Measurements from ENCODE around the gene SF3B6. TPM values are rescaled to one million over a fixed set of nuclear protein-coding genes. Genes with fewer than 3 reads are reported as not detected.

SF3B6 gene
- total RNA-seq, 4 donors from 2014 or later: 73.7 to 93.1 (median 81.5) TPM

DNA sequence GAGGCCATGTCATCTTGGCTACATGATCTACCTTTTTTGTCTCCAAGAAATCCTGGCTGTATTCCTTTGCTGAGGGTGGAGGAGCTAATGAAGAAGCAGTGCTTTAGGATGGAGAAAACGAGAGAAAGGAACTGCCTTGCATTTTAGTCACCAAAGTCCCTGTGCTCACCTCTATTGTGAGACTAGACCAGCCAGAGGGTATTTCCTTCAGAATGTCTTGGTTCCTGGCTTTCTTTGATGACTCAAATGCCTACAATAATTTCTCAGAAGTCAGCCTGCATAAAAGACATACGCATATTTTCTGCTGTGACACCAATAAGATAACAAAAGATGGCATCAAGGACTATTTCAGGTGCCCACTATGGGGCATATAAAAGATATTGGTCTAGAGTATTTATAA is 10.8 kb downstream of the SF3B6 start:
- Histone ChIP-seq H3K4me3 (no peak overlapping the region), H3K4me1 (no peaks in the 10 kb centered on the region), H3K9me3 (no peaks in the 10 kb centered on the region), H3K27me3 (no peaks in the 10 kb centered on the region), H3K27ac (no peak overlapping the region), H3K36me3 (peaks cover 2 to 67% (median 9%) of the 10 kb centered on the region in 3 donors)
- 86 to 87% methylated on average over 2 of the region's 2 CpGs for WGBS, 2 donors
- TF ChIP-seq, protein P1, sequence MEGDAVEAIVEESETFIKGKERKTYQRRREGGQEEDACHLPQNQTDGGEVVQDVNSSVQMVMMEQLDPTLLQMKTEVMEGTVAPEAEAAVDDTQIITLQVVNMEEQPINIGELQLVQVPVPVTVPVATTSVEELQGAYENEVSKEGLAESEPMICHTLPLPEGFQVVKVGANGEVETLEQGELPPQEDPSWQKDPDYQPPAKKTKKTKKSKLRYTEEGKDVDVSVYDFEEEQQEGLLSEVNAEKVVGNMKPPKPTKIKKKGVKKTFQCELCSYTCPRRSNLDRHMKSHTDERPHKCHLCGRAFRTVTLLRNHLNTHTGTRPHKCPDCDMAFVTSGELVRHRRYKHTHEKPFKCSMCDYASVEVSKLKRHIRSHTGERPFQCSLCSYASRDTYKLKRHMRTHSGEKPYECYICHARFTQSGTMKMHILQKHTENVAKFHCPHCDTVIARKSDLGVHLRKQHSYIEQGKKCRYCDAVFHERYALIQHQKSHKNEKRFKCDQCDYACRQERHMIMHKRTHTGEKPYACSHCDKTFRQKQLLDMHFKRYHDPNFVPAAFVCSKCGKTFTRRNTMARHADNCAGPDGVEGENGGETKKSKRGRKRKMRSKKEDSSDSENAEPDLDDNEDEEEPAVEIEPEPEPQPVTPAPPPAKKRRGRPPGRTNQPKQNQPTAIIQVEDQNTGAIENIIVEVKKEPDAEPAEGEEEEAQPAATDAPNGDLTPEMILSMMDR (IDR thresholded peaks at IDR 0.05): no peak
- no peak for TF ChIP-seq POLR2A (IDR thresholded peaks at IDR 0.05)
- no peak for TF ChIP-seq EP300 (IDR thresholded peaks at IDR 0.05)
- no peak for DNase-seq (ENCODE audit: low spot score in 2 of 2)

DNA sequence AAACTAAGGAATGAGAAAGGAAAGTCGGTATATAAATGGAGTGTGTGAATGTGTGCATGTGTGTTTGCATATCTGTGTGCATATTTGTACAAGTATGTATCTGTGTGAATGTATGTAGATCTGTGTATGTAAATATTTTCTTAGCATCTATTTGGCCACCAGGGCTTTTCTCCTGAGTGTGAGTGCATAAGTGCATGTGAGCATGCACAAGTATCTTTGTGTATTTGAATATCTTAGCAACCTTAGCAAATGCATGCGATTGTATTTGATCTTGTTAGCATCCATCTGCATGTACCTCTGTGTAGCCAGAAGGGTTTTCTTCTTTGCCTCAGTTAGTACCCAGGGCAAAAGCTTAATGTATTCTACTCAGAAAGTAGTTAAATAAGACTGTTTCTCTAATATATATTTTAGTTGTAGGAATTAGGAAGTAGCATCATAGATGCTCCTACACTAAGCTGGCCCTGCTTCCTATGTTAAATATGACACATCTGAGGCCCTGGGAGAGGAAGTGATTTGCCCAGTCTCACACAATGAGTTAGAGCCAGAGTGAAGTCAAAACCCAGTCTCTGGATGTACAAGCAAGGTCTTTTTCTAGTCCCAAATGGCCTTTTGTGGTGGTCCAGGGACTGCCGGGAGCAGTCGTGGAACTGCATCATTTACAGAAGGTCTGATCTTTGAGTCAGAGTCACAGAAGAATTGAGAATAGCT is 17.4 kb downstream of the SF3B6 start:
- Histone ChIP-seq H3K27ac (no peak overlapping the region), H3K36me3 (peaks cover 0 to 15% (median 0%) of the 10 kb centered on the region in 3 donors), H3K27me3 (no peaks in the 10 kb centered on the region), H3K9me3 (no peaks in the 10 kb centered on the region), H3K4me1 (no peaks in the 10 kb centered on the region), H3K4me3 (no peak overlapping the region)
- TF ChIP-seq EP300 (IDR thresholded peaks at IDR 0.05) (no peak), POLR2A (IDR thresholded peaks at IDR 0.05) (no peak)
- TF ChIP-seq, protein P1 (IDR thresholded peaks at IDR 0.05): no peak
- no peak for DNase-seq (ENCODE audit: low spot score in 2 of 2)
- 82 to 83% methylated on average over 4 of the region's 4 CpGs for WGBS, 2 donors

DNA sequence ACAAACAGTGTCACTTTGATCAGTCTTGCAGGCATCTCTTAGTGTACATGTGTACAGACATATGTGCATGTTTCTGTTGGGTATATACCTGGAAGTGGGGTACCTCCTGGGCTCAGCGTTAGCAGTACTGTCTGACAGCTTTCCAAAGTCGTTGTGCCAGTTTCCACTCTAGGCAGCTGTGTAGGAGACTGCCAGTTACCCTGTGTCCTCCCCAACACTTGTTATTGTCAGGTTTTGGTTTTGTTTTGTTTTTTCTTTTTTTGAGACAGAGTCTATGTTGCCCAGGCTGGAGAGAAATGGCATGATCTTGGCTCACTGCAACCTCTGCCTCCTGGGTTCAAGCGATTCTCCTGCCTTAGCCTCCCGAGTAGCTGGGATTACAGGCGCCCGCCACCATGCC is 20.4 kb downstream of the SF3B6 start:
- Histone ChIP-seq H3K27me3 (no peaks in the 10 kb centered on the region), H3K4me3 (no peak overlapping the region), H3K9me3 (no peaks in the 10 kb centered on the region), H3K27ac (no peak overlapping the region), H3K36me3 (peaks cover 0 to 4% (median 0%) of the 10 kb centered on the region in 3 donors), H3K4me1 (peaks cover 0 to under 1% (median 0%) of the 10 kb centered on the region in 4 donors)
- WGBS, 2 donors: 94 to 97% methylated on average over 6 of the region's 6 CpGs
- TF ChIP-seq POLR2A (IDR thresholded peaks at IDR 0.05) (no peak), EP300 (IDR thresholded peaks at IDR 0.05) (no peak)
- TF ChIP-seq, protein P1 (IDR thresholded peaks at IDR 0.05): no peak
- no peak for DNase-seq (ENCODE audit: low spot score in 2 of 2)

DNA sequence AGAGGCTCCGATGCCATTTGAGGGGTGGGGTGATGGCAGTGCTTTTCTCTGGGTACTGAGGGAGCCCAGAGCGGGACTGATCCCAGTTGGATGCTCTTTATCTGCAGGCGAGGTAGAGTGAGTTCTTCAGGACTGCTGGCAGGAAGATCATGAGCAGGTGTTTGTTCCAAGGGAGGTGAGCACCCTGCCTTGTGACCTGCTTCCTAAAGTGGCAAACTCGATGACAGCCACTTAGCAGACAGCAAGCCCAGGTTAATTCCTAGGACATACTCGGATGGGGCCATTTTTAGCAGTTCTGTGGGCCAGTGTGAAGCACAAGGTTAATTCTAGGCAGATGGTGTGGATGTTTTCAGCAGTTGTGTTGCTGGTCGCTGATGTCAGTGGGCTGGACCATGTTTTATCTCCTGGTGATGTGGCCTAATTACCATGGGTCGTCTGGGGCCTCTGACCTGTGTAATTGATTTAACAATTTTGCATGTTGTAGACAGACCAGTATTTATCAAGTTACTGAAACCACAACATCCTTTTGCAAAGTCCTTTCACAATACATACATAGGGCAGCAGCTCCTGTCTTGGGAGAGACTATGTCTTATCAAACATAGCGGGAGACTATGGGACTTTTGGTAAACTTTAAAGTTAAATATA is 21.6 kb downstream of the SF3B6 start:
- 79 to 81% methylated on average over 8 of the region's 8 CpGs for WGBS, 2 donors
- Histone ChIP-seq H3K36me3 (peaks cover 0 to 4% (median 0%) of the 10 kb centered on the region in 3 donors), H3K27me3 (no peaks in the 10 kb centered on the region), H3K27ac (no peak overlapping the region), H3K4me3 (no peak overlapping the region), H3K4me1 (peaks cover 0 to 9% (median 0%) of the 10 kb centered on the region in 4 donors), H3K9me3 (no peaks in the 10 kb centered on the region)
- no peak for TF ChIP-seq POLR2A (IDR thresholded peaks at IDR 0.05)
- no peak for TF ChIP-seq EP300 (IDR thresholded peaks at IDR 0.05)
- TF ChIP-seq, protein P1 (IDR thresholded peaks at IDR 0.05): no peak
- no peak for DNase-seq (ENCODE audit: low spot score in 2 of 2)

DNA sequence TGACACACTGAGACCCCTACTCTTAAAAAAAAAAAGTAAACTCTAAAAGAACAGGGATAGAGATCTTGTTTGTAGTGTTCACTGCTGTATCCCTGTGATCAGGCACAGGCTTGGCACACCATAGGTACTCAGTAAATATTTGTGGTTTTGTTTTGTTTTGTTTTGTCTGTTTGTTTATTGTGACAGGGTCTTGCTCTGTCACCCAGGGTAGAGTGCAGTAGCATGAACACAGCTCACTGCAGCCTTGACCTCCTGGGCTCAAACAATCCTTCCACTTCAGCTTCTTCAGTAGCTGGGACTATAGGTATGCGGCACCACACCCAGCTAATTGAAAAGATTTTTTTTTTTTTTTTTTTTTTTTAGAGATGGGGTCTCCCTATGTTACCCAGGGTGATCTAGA is 23.2 kb downstream of the SF3B6 start:
- WGBS, 2 donors: 90 to 100% methylated on average over 1 of the region's 1 CpG
- Histone ChIP-seq H3K36me3 (peaks cover 0 to 4% (median 0%) of the 10 kb centered on the region in 3 donors), H3K27me3 (no peaks in the 10 kb centered on the region), H3K4me1 (peaks cover 0 to 19% (median 3%) of the 10 kb centered on the region in 4 donors), H3K4me3 (no peak overlapping the region), H3K27ac (no peak overlapping the region), H3K9me3 (no peaks in the 10 kb centered on the region)
- no peak for DNase-seq (ENCODE audit: low spot score in 2 of 2)
- no peak for TF ChIP-seq POLR2A (IDR thresholded peaks at IDR 0.05)
- TF ChIP-seq, protein P1 (IDR thresholded peaks at IDR 0.05): no peak
- no peak for TF ChIP-seq EP300 (IDR thresholded peaks at IDR 0.05)

Data from tibial nerve (tissue), 4 donors.